WTC11 (cell line): ENCODE data around the gene GRIN2C. TPM values are rescaled to one million over a fixed set of nuclear protein-coding genes. Genes with fewer than 3 reads are reported as not detected.

Source experiments
- ATAC-seq: fragments of 200-7000 bp; cut with Tn5 transposase; 2 replicates; pipeline ENCODE4 v1.10.0; 2021; ENCODE audit warnings: mild to moderate bottlenecking, moderate library complexity
- CTCF ChIA-PET: fragments of 300-600 bp; sonication (Branson Sonifier 250); formaldehyde crosslinking; loops from one replicate; lab custom pipeline; 2021; ENCODE audit warnings: antibody characterized with exemption; lab: Charles Lee
- POLR2A ChIA-PET: fragments of 350-600 bp; sonication (Branson Sonifier 250); formaldehyde crosslinking; loops from one replicate; lab custom pipeline; 2021; ENCODE audit warnings: antibody characterized with exemption; lab: Charles Lee
- DNase-seq: peaks from one replicate; pipeline ENCODE4 v3.0.0; 2021; ENCODE audit warnings: low spot score
- H3K27ac Mint-ChIP-seq: 2 replicates; pipeline ENCODE4 v1.8.0; 2021; ENCODE audit warnings: mixed read lengths
- H3K27me3 Mint-ChIP-seq: 2 replicates; pipeline ENCODE4 v1.8.0; 2021; ENCODE audit warnings: low read depth, mild to moderate bottlenecking, moderate library complexity, mixed read lengths
- H3K36me3 Mint-ChIP-seq: 2 replicates; pipeline ENCODE4 v1.8.0; 2021; ENCODE audit warnings: mixed read lengths
- H3K4me1 Mint-ChIP-seq: 2 replicates; pipeline ENCODE4 v1.8.0; 2022; ENCODE audit warnings: mixed read lengths
- H3K4me3 Mint-ChIP-seq: 2 replicates; pipeline ENCODE4 v1.8.0; 2021; ENCODE audit warnings: mild to moderate bottlenecking, moderate library complexity, mixed read lengths
- H3K9me3 Mint-ChIP-seq: 2 replicates; pipeline ENCODE4 v1.8.0; 2021; ENCODE audit warnings: mixed read lengths
- AFF4 ChIP-seq: sonication (generic); formaldehyde crosslinking; IDR thresholded peaks from 2 replicates; pipeline ENCODE4 v1.8.1; 2023; ENCODE audit warnings: mild to moderate bottlenecking, missing genetic modification reagents, borderline replicate concordance
- AR ChIP-seq: fragments of 250-450 bp; sonication (Bioruptor Pico); IDR thresholded peaks from 2 replicates; pipeline ENCODE4 v1.9.0; 2021; ENCODE audit warnings: mild to moderate bottlenecking
- ARID4B ChIP-seq: sonication (generic); formaldehyde crosslinking; IDR thresholded peaks from 2 replicates; pipeline ENCODE4 v1.8.0; 2023; ENCODE audit warnings: missing genetic modification reagents, mild to moderate bottlenecking, borderline replicate concordance
- CREB1 ChIP-seq: sonication (generic); formaldehyde crosslinking; IDR thresholded peaks from 2 replicates; pipeline ENCODE4 v1.8.0; 2023; ENCODE audit warnings: mild to moderate bottlenecking, missing genetic modification reagents
- E2F5 ChIP-seq: sonication (generic); formaldehyde crosslinking; IDR thresholded peaks from 2 replicates; pipeline ENCODE4 v1.8.1; 2022; ENCODE audit warnings: mild to moderate bottlenecking, moderate library complexity, missing genetic modification reagents
- ELF4 ChIP-seq: sonication (generic); formaldehyde crosslinking; IDR thresholded peaks from 2 replicates; pipeline ENCODE4 v1.8.1; 2022; ENCODE audit warnings: low read depth, mild to moderate bottlenecking, moderate library complexity, missing genetic modification reagents
- FOXP4 ChIP-seq: sonication (generic); formaldehyde crosslinking; IDR thresholded peaks from 2 replicates; pipeline ENCODE4 v1.8.0; 2022; ENCODE audit warnings: mild to moderate bottlenecking, missing genetic modification reagents
- GTF2I ChIP-seq: fragments of 250-450 bp; sonication (Bioruptor Pico); conservative IDR thresholded peaks from 2 replicates; pipeline ENCODE4 v1.4.0; 2021; ENCODE audit warnings: mild to moderate bottlenecking
- HMGA2 ChIP-seq: fragments of 250-450 bp; sonication (Bioruptor Pico); IDR thresholded peaks from 2 replicates; pipeline ENCODE4 v1.4.0; 2021; ENCODE audit warnings: mild to moderate bottlenecking, moderate library complexity
- MAX ChIP-seq: sonication (generic); formaldehyde crosslinking; IDR thresholded peaks from 2 replicates; pipeline ENCODE4 v1.8.0; 2022; ENCODE audit warnings: mild to moderate bottlenecking, missing genetic modification reagents
- MYBL2 ChIP-seq: sonication (generic); formaldehyde crosslinking; IDR thresholded peaks from 2 replicates; pipeline ENCODE4 v1.8.1; 2023; ENCODE audit warnings: mild to moderate bottlenecking, moderate library complexity, missing genetic modification reagents
- OVOL2 ChIP-seq: fragments of 250-450 bp; sonication (Bioruptor Pico); IDR thresholded peaks from 2 replicates; pipeline ENCODE4 v1.9.0; 2021; ENCODE audit warnings: mild to moderate bottlenecking, borderline replicate concordance
- RELA ChIP-seq: sonication (generic); formaldehyde crosslinking; IDR thresholded peaks from 2 replicates; pipeline ENCODE4 v1.8.1; 2022; ENCODE audit warnings: missing genetic modification reagents, mild to moderate bottlenecking, borderline replicate concordance
- STAT6 ChIP-seq: sonication (generic); formaldehyde crosslinking; conservative IDR thresholded peaks from 2 replicates; pipeline ENCODE4 v1.8.1; 2023; ENCODE audit warnings: mild to moderate bottlenecking, low read depth, missing genetic modification reagents, moderate library complexity
- ZNF121 ChIP-seq: sonication (generic); formaldehyde crosslinking; IDR thresholded peaks from 2 replicates; pipeline ENCODE4 v1.8.0; 2023; ENCODE audit warnings: missing genetic modification reagents
- ZNF263 ChIP-seq: sonication (generic); formaldehyde crosslinking; IDR thresholded peaks from 2 replicates; pipeline ENCODE4 v1.8.1; 2022; ENCODE audit warnings: low read depth, mild to moderate bottlenecking, moderate library complexity, missing genetic modification reagents
- ZNF423 ChIP-seq: fragments of 250-450 bp; sonication (Bioruptor Pico); IDR thresholded peaks from 2 replicates; pipeline ENCODE4 v2.1.2; 2022; ENCODE audit warnings: mild to moderate bottlenecking, moderate library complexity
- ZNF512 ChIP-seq: sonication (generic); formaldehyde crosslinking; IDR thresholded peaks from 2 replicates; pipeline ENCODE4 v1.8.1; 2022; ENCODE audit warnings: missing genetic modification reagents, borderline replicate concordance
- total RNA-seq: library from RNA; stranded (reverse); gene quantifications from 3 replicates; pipeline ENCODE4 v1.2.3, GENCODE V29; 2021

GRIN2C gene
- total RNA-seq, 1 experiment from 2014 or later: 0.31 TPM

GRCh38 chr17:74888469-74888868 lies 28.8 kb upstream of the GRIN2C start:
- POLR2A ChIA-PET: interaction anchor here (0.7 to 1.5 kb wide), 2 partner anchors 16 to 112 kb away, joined by 3 read pairs; partner anchors contain the start of genes FDXR and NAT9
- no peaks in the 10 kb centered on the region for H3K36me3 Mint-ChIP-seq
- no peak overlapping the region for H3K27ac Mint-ChIP-seq
- no peak overlapping the region for H3K4me3 Mint-ChIP-seq
- CTCF ChIA-PET: interaction anchor here (0.6 to 2.1 kb wide), 4 partner anchors 22 to 151 kb away, joined by 3 to 6 read pairs (median 4); no protein-coding TSS in a partner anchor
- TF ChIP-seq ARID4B (CRISPR knock-in tag) (no peak), AR (CRISPR knock-in tag) (no peak), ZNF121 (no peak), CREB1 (CRISPR knock-in tag) (no peak), ZNF263 (CRISPR knock-in tag) (no peak), HMGA2 (CRISPR knock-in tag) (no peak), E2F5 (no peak), ELF4 (no peak), ZNF512 (CRISPR knock-in tag) (no peak), OVOL2 (CRISPR knock-in tag) (no peak), MYBL2 (no peak), RELA (CRISPR knock-in tag) (no peak), ZNF423 (CRISPR knock-in tag) (no peak), MAX (CRISPR knock-in tag) (no peak), GTF2I (CRISPR knock-in tag) (no peak), AFF4 (CRISPR knock-in tag) (no peak), FOXP4 (CRISPR knock-in tag) (no peak), STAT6 (no peak)
- ATAC-seq (no peak), DNase-seq (no peak)
- peaks cover 4% of the 10 kb centered on the region; the same call in 1 of the 2 replicates for H3K4me1 Mint-ChIP-seq
- peaks cover 40% of the 10 kb centered on the region for H3K27me3 Mint-ChIP-seq
- H3K9me3 Mint-ChIP-seq: peaks cover 3% of the 10 kb centered on the region; the same call in 1 of the 2 replicates
